Nephron (organoid): Measurements from ENCODE around the gene SSBP2.

ENCODE experiments used
- H3K27ac Mint-ChIP-seq, 3 experiments: 2 replicates each; pipeline ENCODE4 v1.8.0; 2020; ENCODE audit warnings: mixed read lengths in 3 of 3, mild to moderate bottlenecking in 2 of 3, moderate library complexity in 1 of 3
- H3K27me3 Mint-ChIP-seq: 2 replicates; pipeline ENCODE4 v1.8.0; 2021; ENCODE audit warnings: low read depth, mild to moderate bottlenecking, moderate library complexity, mixed read lengths
- H3K36me3 Mint-ChIP-seq: 2 replicates; pipeline ENCODE4 v1.8.0; 2020; ENCODE audit warnings: low read depth, mixed read lengths
- H3K4me1 Mint-ChIP-seq: 2 replicates; pipeline ENCODE4 v1.8.0; 2020; ENCODE audit warnings: mixed read lengths
- H3K4me3 Mint-ChIP-seq, 3 experiments: 2 replicates each; pipeline ENCODE4 v1.8.0; 2020; ENCODE audit warnings: mild to moderate bottlenecking in 3 of 3, mixed read lengths in 3 of 3, moderate library complexity in 2 of 3
- H3K9me3 Mint-ChIP-seq: 2 replicates; pipeline ENCODE4 v1.8.0; 2020; ENCODE audit warnings: mixed read lengths
- TF ChIP-seq, protein P1 (sequence below), 3 experiments: fragments of 200-600 bp; sonication (generic); IDR thresholded peaks; one replicate each; pipeline ENCODE4 v1.5.0; 2021; ENCODE audit warnings: antibody characterized with exemption in 3 of 3; ENCODE audit not compliant: unreplicated experiment in 3 of 3

SSBP2 gene

DNA sequence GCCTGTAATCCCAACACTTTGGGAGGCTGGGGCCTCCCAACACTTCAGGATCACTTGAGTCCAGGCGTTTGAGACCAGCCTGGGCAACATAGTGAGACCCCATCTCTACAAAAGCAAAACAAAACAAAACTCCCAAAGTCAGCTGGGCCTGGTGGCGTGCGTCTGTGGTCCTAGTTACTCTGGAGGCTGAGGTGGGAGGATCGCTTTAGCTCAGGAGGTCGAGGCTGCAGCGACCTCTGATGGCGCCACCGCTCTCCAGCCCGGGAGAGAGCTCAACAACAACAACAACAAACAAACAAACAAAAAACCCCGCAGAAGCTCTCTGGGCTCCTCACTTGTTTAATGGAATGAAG lies 357.5 kb downstream of the SSBP2 start:
- H3K27ac Mint-ChIP-seq: no peak overlapping the region
- peak overlapping the region; percentile 67 to 78 (median 75) for H3K4me3 Mint-ChIP-seq
- TF ChIP-seq, protein P1, sequence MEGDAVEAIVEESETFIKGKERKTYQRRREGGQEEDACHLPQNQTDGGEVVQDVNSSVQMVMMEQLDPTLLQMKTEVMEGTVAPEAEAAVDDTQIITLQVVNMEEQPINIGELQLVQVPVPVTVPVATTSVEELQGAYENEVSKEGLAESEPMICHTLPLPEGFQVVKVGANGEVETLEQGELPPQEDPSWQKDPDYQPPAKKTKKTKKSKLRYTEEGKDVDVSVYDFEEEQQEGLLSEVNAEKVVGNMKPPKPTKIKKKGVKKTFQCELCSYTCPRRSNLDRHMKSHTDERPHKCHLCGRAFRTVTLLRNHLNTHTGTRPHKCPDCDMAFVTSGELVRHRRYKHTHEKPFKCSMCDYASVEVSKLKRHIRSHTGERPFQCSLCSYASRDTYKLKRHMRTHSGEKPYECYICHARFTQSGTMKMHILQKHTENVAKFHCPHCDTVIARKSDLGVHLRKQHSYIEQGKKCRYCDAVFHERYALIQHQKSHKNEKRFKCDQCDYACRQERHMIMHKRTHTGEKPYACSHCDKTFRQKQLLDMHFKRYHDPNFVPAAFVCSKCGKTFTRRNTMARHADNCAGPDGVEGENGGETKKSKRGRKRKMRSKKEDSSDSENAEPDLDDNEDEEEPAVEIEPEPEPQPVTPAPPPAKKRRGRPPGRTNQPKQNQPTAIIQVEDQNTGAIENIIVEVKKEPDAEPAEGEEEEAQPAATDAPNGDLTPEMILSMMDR (IDR thresholded peaks at IDR 0.05; ENCODE audit: unreplicated experiment in 3 of 3): no peak
- H3K27me3 Mint-ChIP-seq: peaks cover 25% of the 10 kb centered on the region
- H3K4me1 Mint-ChIP-seq: no peaks in the 10 kb centered on the region
- H3K36me3 Mint-ChIP-seq: no peaks in the 10 kb centered on the region
- H3K9me3 Mint-ChIP-seq: no peaks in the 10 kb centered on the region

DNA sequence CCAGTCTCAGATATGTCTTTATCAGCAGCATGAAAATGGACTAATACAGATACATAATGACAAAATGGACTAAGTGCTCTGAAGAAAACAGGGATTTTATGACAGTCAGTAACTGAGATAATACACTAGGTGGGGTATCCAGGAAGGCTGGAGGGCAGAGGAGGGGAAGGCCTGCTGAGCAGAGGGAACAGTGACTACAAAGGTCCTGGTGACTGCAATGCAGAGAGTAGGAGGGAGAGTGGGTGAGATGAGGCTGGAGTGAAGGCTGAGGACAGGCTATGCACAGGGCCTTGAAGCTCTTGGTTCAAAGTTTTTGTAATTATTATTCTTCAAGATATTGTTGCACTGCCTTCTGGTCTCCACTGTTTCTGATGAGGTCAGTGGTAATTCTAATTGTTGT lies 361.9 kb downstream of the SSBP2 start:
- H3K27me3 Mint-ChIP-seq: peaks cover 14% of the 10 kb centered on the region
- no peaks in the 10 kb centered on the region for H3K36me3 Mint-ChIP-seq
- no peaks in the 10 kb centered on the region for H3K9me3 Mint-ChIP-seq
- TF ChIP-seq, protein P1 (IDR thresholded peaks at IDR 0.05; ENCODE audit: unreplicated experiment in 3 of 3): no peak
- H3K4me3 Mint-ChIP-seq: no peak overlapping the region
- no peak overlapping the region for H3K27ac Mint-ChIP-seq
- no peaks in the 10 kb centered on the region for H3K4me1 Mint-ChIP-seq

- TF ChIP-seq, protein P1 (IDR thresholded peaks at IDR 0.05; ENCODE audit: unreplicated experiment in 3 of 3): no peak
- Mint-ChIP-seq H3K36me3 (no peaks in the 10 kb centered on the region), H3K27me3 (peaks cover 8% of the 10 kb centered on the region), H3K9me3 (no peaks in the 10 kb centered on the region), H3K4me1 (no peaks in the 10 kb centered on the region), H3K27ac (no peak overlapping the region), H3K4me3 (no peak overlapping the region)
Observed at GRCh38 chr5:81388169-81388568, 362.7 kb downstream of the SSBP2 start.

GRCh38 chr5:81383867-81384266 lies 367.0 kb downstream of the SSBP2 start:
- Mint-ChIP-seq H3K4me1 (no peaks in the 10 kb centered on the region), H3K36me3 (no peaks in the 10 kb centered on the region), H3K9me3 (no peaks in the 10 kb centered on the region), H3K27me3 (no peaks in the 10 kb centered on the region), H3K4me3 (no peak overlapping the region), H3K27ac (no peak overlapping the region)
- TF ChIP-seq, protein P1 (IDR thresholded peaks at IDR 0.05; ENCODE audit: unreplicated experiment in 3 of 3): no peak

DNA sequence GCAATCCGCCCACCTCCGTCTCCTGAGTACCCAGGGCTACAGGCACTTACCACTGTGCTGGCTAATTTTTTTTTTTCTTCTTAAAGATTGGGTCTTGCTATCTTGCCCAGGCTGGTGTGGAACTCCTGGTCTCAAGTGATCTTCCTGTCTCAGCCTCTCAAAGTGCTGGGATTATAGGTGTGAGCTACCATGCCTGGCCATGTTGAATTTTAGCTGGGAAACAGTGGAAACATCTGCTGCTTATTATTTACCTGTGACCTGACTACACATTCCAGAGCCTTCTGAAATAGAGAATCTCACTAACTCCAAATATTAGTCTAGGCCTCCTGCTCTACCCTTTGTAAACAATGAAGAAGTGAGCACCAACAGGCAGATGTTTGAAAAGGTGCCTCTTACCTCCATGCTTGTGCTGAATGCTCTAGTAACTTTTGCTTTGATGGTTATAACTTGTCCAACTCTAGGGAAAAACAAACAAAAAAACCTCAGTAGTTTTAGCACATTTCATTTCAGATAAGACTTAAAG lies 379.5 kb downstream of the SSBP2 start:
- Mint-ChIP-seq H3K27ac (no peak overlapping the region), H3K36me3 (no peaks in the 10 kb centered on the region), H3K9me3 (peaks cover 11% of the 10 kb centered on the region), H3K4me1 (no peaks in the 10 kb centered on the region), H3K4me3 (no peak overlapping the region), H3K27me3 (no peaks in the 10 kb centered on the region)
- TF ChIP-seq, protein P1 (IDR thresholded peaks at IDR 0.05; ENCODE audit: unreplicated experiment in 3 of 3): no peak

- Mint-ChIP-seq H3K27ac (no peak overlapping the region), H3K9me3 (peaks cover 7% of the 10 kb centered on the region), H3K4me1 (no peaks in the 10 kb centered on the region), H3K27me3 (no peaks in the 10 kb centered on the region), H3K4me3 (no peak overlapping the region), H3K36me3 (no peaks in the 10 kb centered on the region)
- TF ChIP-seq, protein P1 (IDR thresholded peaks at IDR 0.05; ENCODE audit: unreplicated experiment in 3 of 3): no peak
Observed at GRCh38 chr5:81370912-81371311, 380.0 kb downstream of the SSBP2 start.
